IMR-90 (cell line): ENCODE results near the gene ARID5A. TPM values are rescaled to one million over a fixed set of nuclear protein-coding genes. Genes with fewer than 3 reads are reported as not detected.

Source experiments
- ATAC-seq: fragments of 200-7000 bp; cut with Tn5 transposase; 2 replicates; pipeline ENCODE4 v1.9.1; 2020; ENCODE audit warnings: low read depth, mild to moderate bottlenecking, moderate library complexity
- BruUV-seq: library from RNA; stranded (reverse); fragments of 400-500 nt; replicated peaks from 2 replicates; lab custom pipeline; 2021; lab: Mats Ljungman, UMichigan
- CTCF ChIA-PET: fragments of 300-600 bp; formaldehyde crosslinking; extraction: SDS; loops from one replicate; lab custom pipeline; 2021; ENCODE audit warnings: antibody characterized with exemption; lab: Yijun Ruan, JAX
- POLR2A ChIA-PET: fragments of 300-600 bp; sonication (Branson Sonifier 250); formaldehyde crosslinking; loops from one replicate; lab custom pipeline; 2022; ENCODE audit warnings: antibody characterized with exemption; ENCODE audit not compliant: unreplicated experiment; lab: Charles Lee
- DNase-seq: peaks from one replicate; pipeline ENCODE4 v3.0.0; 2013
- H2AFZ ChIP-seq: replicated peaks from 2 replicates; pipeline ENCODE3; 2013; ENCODE audit warnings: low read length, mild to moderate bottlenecking; ENCODE audit not compliant: poor library complexity
- H2AK5ac ChIP-seq: 2 replicates; pipeline ENCODE4 v1.6.1; 2013; ENCODE audit warnings: low read depth, low read length, inconsistent platforms
- H2AK9ac ChIP-seq: replicated peaks from 2 replicates; pipeline ENCODE3; 2013; ENCODE audit warnings: mild to moderate bottlenecking, low read depth, low read length, moderate library complexity; ENCODE audit not compliant: poor library complexity
- H2BK120ac ChIP-seq: 2 replicates; pipeline ENCODE4 v1.6.1; 2013; ENCODE audit warnings: low read depth, low read length, inconsistent platforms
- H2BK15ac ChIP-seq: 3 replicates; pipeline ENCODE4 v1.6.1; 2013; ENCODE audit warnings: low read depth, low read length, inconsistent platforms
- H2BK20ac ChIP-seq: 2 replicates; pipeline ENCODE4 v1.6.1; 2013; ENCODE audit warnings: low read depth, mild to moderate bottlenecking, inconsistent platforms, low read length, moderate library complexity
- H2BK5ac ChIP-seq: 2 replicates; pipeline ENCODE4 v1.6.1; 2013; ENCODE audit warnings: mild to moderate bottlenecking, low read depth, low read length, inconsistent platforms; ENCODE audit not compliant: poor library complexity, severe bottlenecking
- H3K14ac ChIP-seq: replicated peaks from 2 replicates; pipeline ENCODE4 v1.6.1; 2013; ENCODE audit warnings: low read depth, low read length, inconsistent platforms
- H3K18ac ChIP-seq: 2 replicates; pipeline ENCODE4 v1.6.1; 2013; ENCODE audit warnings: low read depth, low read length, control low read depth
- H3K23ac ChIP-seq: 2 replicates; pipeline ENCODE4 v1.6.1; 2013; ENCODE audit warnings: low read depth, low read length, inconsistent platforms
- H3K27ac ChIP-seq: 2 replicates; pipeline ENCODE4 v1.5.1; 2013; ENCODE audit warnings: mild to moderate bottlenecking, control low read depth, low read length; ENCODE audit not compliant: insufficient read depth
- H3K27me3 ChIP-seq: 2 replicates; pipeline ENCODE4 v1.6.1; 2013; ENCODE audit warnings: low read length; ENCODE audit not compliant: control insufficient read depth, insufficient read depth
- H3K36me3 ChIP-seq: 2 replicates; pipeline ENCODE4 v1.6.1; 2013; ENCODE audit warnings: low read length, mixed read lengths; ENCODE audit not compliant: control insufficient read depth, insufficient read depth
- H3K4ac ChIP-seq: 2 replicates; pipeline ENCODE4 v1.6.1; 2013; ENCODE audit warnings: low read depth, low read length, inconsistent platforms
- H3K4me1 ChIP-seq: 2 replicates; pipeline ENCODE4 v1.6.1; 2013; ENCODE audit warnings: low read length, mixed read lengths; ENCODE audit not compliant: control insufficient read depth, insufficient read depth
- H3K4me2 ChIP-seq: 2 replicates; pipeline ENCODE4 v1.6.1; 2013; ENCODE audit warnings: low read depth, mild to moderate bottlenecking, control low read depth, low read length, moderate library complexity
- H3K4me3 ChIP-seq: 2 replicates; pipeline ENCODE4 v1.5.1; 2013; ENCODE audit warnings: low read depth, mild to moderate bottlenecking, control low read depth, low read length, moderate library complexity; ENCODE audit not compliant: insufficient read depth
- H3K56ac ChIP-seq: 2 replicates; pipeline ENCODE4 v1.6.1; 2013; ENCODE audit warnings: low read length, inconsistent platforms; ENCODE audit not compliant: insufficient read depth; ENCODE audit errors: extremely low read depth
- H3K79me1 ChIP-seq, 2 experiments: 2 replicates each; pipeline ENCODE4 v1.6.1; 2013; ENCODE audit warnings: low read length in 2 of 2, inconsistent platforms in 1 of 2, low read depth in 1 of 2
- H3K9ac ChIP-seq: 2 replicates; pipeline ENCODE4 v1.6.1; 2013; ENCODE audit warnings: low read depth, low read length, control low read depth
- H3K9me1 ChIP-seq: 2 replicates; pipeline ENCODE4 v1.6.1; 2013; ENCODE audit warnings: low read length, inconsistent platforms; ENCODE audit not compliant: insufficient read depth
- H3K9me3 ChIP-seq: 2 replicates; pipeline ENCODE4 v1.6.1; 2013; ENCODE audit warnings: low read length; ENCODE audit not compliant: control insufficient read depth, insufficient read depth
- H4K20me1 ChIP-seq: 2 replicates; pipeline ENCODE4 v1.6.1; 2013; ENCODE audit warnings: low read length, inconsistent platforms; ENCODE audit not compliant: insufficient read depth
- H4K5ac ChIP-seq: 2 replicates; pipeline ENCODE4 v1.6.1; 2013; ENCODE audit warnings: mild to moderate bottlenecking, low read depth, low read length, control low read depth
- H4K8ac ChIP-seq, 2 experiments: 2 replicates each; pipeline ENCODE4 v1.6.1; 2013; ENCODE audit warnings: low read depth in 2 of 2, low read length in 2 of 2, control low read depth in 1 of 2, inconsistent platforms in 1 of 2
- H4K91ac ChIP-seq: 2 replicates; pipeline ENCODE4 v1.6.1; 2013; ENCODE audit warnings: low read depth, low read length, inconsistent platforms; ENCODE audit not compliant: insufficient read depth
- CEBPB ChIP-seq: IDR thresholded peaks from 2 replicates; pipeline ENCODE4 v1.6.1; 2012; ENCODE audit warnings: low read depth, low read length, improper control_type of control experiment
- ELK1 ChIP-seq: fragments of 150-350 bp; IDR thresholded peaks from 2 replicates; pipeline ENCODE4 v1.6.1; 2016; ENCODE audit warnings: low read depth, mild to moderate bottlenecking, low read length, moderate library complexity, borderline replicate concordance
- MXI1 ChIP-seq: IDR thresholded peaks from 2 replicates; pipeline ENCODE4 v1.6.1; 2012; ENCODE audit warnings: low read depth, mild to moderate bottlenecking, low read length, moderate library complexity, borderline replicate concordance
- POLR2A ChIP-seq: IDR thresholded peaks from 2 replicates; pipeline ENCODE4 v1.6.1; 2012; ENCODE audit warnings: mild to moderate bottlenecking, low read depth, low read length
- RFX5 ChIP-seq: IDR thresholded peaks from 2 replicates; pipeline ENCODE4 v1.8.0; 2012; ENCODE audit warnings: low read depth, mild to moderate bottlenecking, low read length, moderate library complexity
- SMC3 ChIP-seq: fragments of 150-350 bp; IDR thresholded peaks from 2 replicates; pipeline ENCODE4 v1.6.1; 2016; ENCODE audit warnings: low read depth, mild to moderate bottlenecking, antibody characterized with exemption, low read length, moderate library complexity
- USF2 ChIP-seq: fragments of 150-350 bp; IDR thresholded peaks from 2 replicates; pipeline ENCODE4 v1.6.1; 2017; ENCODE audit warnings: mild to moderate bottlenecking, antibody characterized with exemption, low read length, low read depth
- WGBS, 2 experiments: methylation state at CpG; one replicate each; pipeline versions ENCODE4 v1.1.5 to v1.1.7; 2013; ENCODE audit warnings: missing lambda C conversion rate in 2 of 2; ENCODE audit not compliant: insufficient read length in 1 of 2; ENCODE audit errors: extremely low coverage in 2 of 2; 5-methylcytosine and 5-hydroxymethylcytosine counted together
- dilution Hi-C: fragments of 300-500 bp; cut with HindIII; formaldehyde crosslinking; loops from one replicate; pipeline ENCODE4 v1.14.3; 2018; ENCODE audit warnings: low sequenced_read_pairs; ENCODE audit not compliant: unreplicated experiment
- in situ Hi-C: fragments of 300-500 bp; cut with MboI; formaldehyde crosslinking; loops from 3 replicates; pipeline ENCODE4 v1.14.3; 2019; ENCODE audit warnings: low sequenced_read_pairs, inconsistent platforms, mixed read lengths
- intact Hi-C: fragments of 100-400 bp; cut with micrococcal nuclease; formaldehyde crosslinking; loops from 2 replicates; pipeline ENCODE4 v1.10.0; 2022
- polyA plus RNA-seq, 3 experiments: library from polyadenylated mRNA; depleted of rRNA; stranded (reverse); fragments of >200 nt; gene quantifications; 2 replicates each; pipeline ENCODE4 v1.2.3, GENCODE V29; 2012; ENCODE audit warnings: low replicate concordance in 1 of 3
- total RNA-seq: library from RNA; depleted of rRNA; stranded (reverse); fragments of >200 nt; gene quantifications from 2 replicates; pipeline ENCODE4 v1.2.3, GENCODE V29; 2012

The ARID5A gene
- total and polyA plus RNA-seq, 2 of the 4 experiments (the other 2 are of a cell fraction), result 2.3 to 6.7 TPM

- H2BK15ac ChIP-seq, result no peak overlapping the region
- no peak overlapping the region for H4K91ac ChIP-seq
- H2AK5ac ChIP-seq, result no peak overlapping the region; the same call in 1 of the 2 replicates
- 80% methylated on average over 1 of the region's 5 CpGs; no CpG with 5 or more reads in 1 of the 2 experiments for WGBS, 2 experiments
- H4K8ac ChIP-seq, result no peak overlapping the region
- H4K5ac ChIP-seq, result no peak overlapping the region
- intact Hi-C loops (no loop called here), dilution Hi-C loops (no loop called here), in situ Hi-C loops (no loop called here)
- H3K4me1 ChIP-seq, result peaks cover 20% of the 10 kb centered on the region
- H2BK120ac ChIP-seq, result no peak overlapping the region
- H3K9ac ChIP-seq, result no peak overlapping the region
- H3K36me3 ChIP-seq, result peaks cover 4% of the 10 kb centered on the region
- ChIA-PET POLR2A (no interaction called here), CTCF (interaction anchor here (1.5 kb wide), 1 partner anchor 14 kb away, joined by 3 read pairs; no protein-coding TSS in a partner anchor)
- H3K23ac ChIP-seq, result no peak overlapping the region
- no peak overlapping the region for H3K4me2 ChIP-seq
- H3K56ac ChIP-seq, result no peak overlapping the region
- ATAC-seq (no peak), DNase-seq (peak; percentile 59)
- H2AFZ ChIP-seq, result no peak overlapping the region
- no peaks in the 10 kb centered on the region for H3K27me3 ChIP-seq
- H3K9me3 ChIP-seq, result no peaks in the 10 kb centered on the region
- H3K4ac ChIP-seq, result no peak overlapping the region
- H3K14ac ChIP-seq, result no peak overlapping the region
- no peak overlapping the region for H3K27ac ChIP-seq
- peaks cover 8% of the 10 kb centered on the region for H3K9me1 ChIP-seq
- TF ChIP-seq USF2 (no peak), CEBPB (no peak), SMC3 (no peak), RFX5 (no peak), ELK1 (no peak), MXI1 (no peak), POLR2A (no peak)
- no peak overlapping the region for H2BK5ac ChIP-seq
- peaks cover 38% of the 10 kb centered on the region for H4K20me1 ChIP-seq
- H2BK20ac ChIP-seq, result no peak overlapping the region
- no peak overlapping the region for H3K4me3 ChIP-seq
- peak overlapping the region; percentile 74 for H2AK9ac ChIP-seq
- TSS peak; percentile 17 for BruUV-seq
- peaks cover 16 to 48% of the 10 kb centered on the region in 2 experiments for H3K79me1 ChIP-seq
- H3K18ac ChIP-seq, result no peak overlapping the region
Observed at GRCh38 chr2:96540136-96540535, 3.6 kb downstream of the ARID5A start.
